G401 (cell line): ENCODE measurements around the gene ADAMTSL2. TPM values are rescaled to one million over a fixed set of nuclear protein-coding genes. Genes with fewer than 3 reads are reported as not detected.

Experiments
- DNase-seq: peaks from one replicate; pipeline ENCODE4 v3.0.0-alpha.2; 2015; ENCODE audit warnings: low spot score
- in situ Hi-C: cut with HindIII; loops from 2 replicates; pipeline ENCODE4 v1.10.0; 2016; ENCODE audit warnings: low sequenced_read_pairs, mixed read lengths
- total RNA-seq: library from RNA; depleted of rRNA; stranded (reverse); fragments of >200 nt; shearing (Covaris generic); gene quantifications from 2 replicates; pipeline ENCODE4 v1.2.3, GENCODE V29; 2014

Gene ADAMTSL2
- total RNA-seq, 1 experiment from 2014 or later, result not detected

DNA sequence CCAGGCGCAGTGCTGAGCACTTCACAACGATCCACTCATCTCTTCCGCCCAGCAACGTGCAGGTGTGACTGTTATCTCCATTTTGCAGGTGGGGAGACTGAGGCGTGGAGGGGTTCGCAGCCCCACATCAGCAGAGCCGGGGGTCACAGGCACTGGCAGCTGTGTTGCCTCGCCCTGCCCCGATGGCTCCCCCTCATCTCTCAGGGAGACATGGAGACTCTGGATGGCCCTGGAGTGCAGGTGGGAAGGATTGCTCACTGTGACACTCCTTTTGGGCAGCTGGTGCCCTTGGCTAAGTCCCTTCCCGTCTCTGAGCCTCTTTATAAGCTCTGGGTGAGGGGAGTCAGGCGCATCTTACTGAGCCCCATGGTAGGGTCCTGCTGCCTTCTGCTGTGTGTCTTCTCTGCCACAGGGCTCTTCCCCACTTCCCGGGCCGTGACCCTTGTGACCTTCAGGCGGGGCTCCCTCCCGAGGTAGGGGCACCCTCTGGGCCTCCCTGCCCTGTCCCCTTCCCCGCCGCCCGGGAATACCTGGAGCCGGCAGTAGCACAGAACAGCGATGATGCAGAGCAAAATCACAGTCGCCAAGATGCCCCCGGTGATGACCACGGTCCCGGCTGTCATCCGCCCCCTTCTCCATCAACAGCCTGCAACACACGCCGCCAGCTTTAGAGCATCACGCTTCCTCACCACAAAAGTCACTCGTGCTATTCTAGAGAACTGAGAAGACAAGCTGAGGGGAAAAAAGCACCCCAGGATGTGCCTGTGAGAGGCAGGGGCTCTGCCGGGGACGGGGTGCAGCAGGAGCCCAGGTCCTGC, 45.3 kb downstream of the ADAMTSL2 start:
- no peak for DNase-seq
- in situ Hi-C loops, result no loop called here

GRCh38 chr9:133580419-133580738, 45.9 kb downstream of the ADAMTSL2 start:
- DNase-seq, result peak; percentile 52
- in situ Hi-C loops, result no loop called here

- in situ Hi-C loops, result no loop called here
- no peak for DNase-seq
Measured at GRCh38 chr9:133581011-133581410, 46.5 kb downstream of the ADAMTSL2 start.

DNA sequence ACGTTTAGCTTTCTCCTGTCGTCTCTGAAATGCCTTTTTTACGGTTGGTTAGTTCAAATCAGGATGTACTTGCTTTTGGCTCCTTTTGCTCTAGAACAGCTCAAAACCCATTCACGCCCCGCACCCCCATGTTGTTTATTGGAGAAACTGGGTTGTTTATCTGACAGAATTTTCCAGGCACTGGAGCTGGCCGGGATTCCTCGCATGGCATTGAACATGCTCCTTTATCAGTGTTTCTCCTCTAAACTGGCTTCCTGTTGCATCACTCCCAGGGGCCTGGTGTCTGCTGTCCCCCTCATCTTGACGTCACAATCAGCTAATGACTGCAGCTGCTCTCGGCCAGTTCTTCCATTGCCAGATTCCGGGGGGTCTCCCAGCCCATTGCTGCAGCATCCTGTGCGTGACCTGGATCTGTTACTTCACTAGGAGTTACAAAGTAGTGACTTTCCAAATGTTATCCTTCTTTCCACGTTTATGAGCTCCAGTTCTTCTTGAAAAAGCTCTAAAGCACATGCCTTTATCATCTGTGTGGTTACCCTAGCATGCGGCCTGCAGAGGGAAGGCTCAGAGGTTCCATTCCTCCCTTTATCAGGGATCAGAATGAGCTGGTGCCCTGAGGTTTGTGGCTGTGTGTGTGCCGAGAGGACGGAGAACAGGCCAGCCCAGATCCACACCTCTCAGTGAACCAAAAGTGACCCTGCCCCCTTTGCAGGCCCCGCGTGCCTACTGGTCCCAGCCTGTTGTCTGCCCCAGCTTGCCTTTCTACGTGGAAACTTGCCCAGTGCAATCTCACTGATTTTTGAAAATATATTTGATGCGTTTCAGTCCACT, 47.2 kb downstream of the ADAMTSL2 start:
- no peak for DNase-seq

DNA sequence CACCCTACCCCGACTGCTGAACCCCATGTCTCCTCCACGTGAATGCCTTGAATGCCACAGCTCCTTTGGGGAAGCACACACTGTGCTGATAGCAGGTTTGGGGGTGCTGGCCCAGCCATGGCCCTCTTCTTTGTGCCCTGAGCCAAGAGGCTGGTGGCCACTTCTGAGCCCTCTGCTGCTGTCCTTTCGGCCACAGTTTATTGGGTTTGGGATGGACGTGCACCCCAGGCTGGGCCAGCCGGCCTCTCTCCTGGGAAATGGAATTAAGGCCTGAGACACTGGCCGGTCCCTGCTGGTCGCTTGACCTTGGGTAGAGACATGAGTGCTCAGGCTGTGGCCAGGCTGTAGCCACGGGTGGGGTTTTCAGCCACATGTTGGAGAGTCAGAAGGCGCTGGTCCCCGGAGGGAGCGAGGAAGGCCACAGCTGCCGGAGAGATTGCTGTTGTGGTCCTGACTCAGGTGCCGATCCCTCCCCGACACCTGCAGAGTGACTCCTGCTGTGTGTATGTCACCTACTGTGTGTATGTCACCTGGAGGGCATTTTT, 48.1 kb downstream of the ADAMTSL2 start:
- no peak for DNase-seq
- in situ Hi-C loops, result no loop called here

More for the DNA sequence above, 47.2 kb downstream of the ADAMTSL2 start:
- in situ Hi-C loops, result no loop called here

- in situ Hi-C loops, result no loop called here
- DNase-seq, result no peak
Measured at GRCh38 chr9:133583111-133583510, 48.6 kb downstream of the ADAMTSL2 start.

- in situ Hi-C loops, result no loop called here
Measured at GRCh38 chr9:133583586-133583985, 49.1 kb downstream of the ADAMTSL2 start.

DNA sequence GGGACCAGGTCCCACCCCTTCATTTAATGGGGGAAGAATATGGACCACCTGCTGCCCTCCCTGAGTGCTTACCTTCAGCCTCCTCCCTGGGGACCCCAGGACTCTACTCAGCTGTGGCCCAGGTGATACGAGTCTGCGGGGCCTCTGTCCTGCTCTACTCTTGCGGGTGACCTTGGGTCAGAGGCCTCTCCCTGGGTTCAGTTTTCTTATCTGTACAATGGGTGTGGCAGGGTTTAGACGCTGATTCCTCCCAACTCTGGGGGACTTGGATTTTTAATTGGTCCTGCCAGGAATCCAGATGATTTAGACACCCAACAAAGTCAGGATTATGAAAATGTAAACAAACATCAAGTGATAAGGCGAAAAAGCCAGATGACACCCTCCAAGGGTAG, 49.7 kb downstream of the ADAMTSL2 start:
- in situ Hi-C loops, result no loop called here
- no peak for DNase-seq

More at GRCh38 chr9:133583586-133583985, 49.1 kb downstream of the ADAMTSL2 start:
- DNase-seq, result no peak

DNA sequence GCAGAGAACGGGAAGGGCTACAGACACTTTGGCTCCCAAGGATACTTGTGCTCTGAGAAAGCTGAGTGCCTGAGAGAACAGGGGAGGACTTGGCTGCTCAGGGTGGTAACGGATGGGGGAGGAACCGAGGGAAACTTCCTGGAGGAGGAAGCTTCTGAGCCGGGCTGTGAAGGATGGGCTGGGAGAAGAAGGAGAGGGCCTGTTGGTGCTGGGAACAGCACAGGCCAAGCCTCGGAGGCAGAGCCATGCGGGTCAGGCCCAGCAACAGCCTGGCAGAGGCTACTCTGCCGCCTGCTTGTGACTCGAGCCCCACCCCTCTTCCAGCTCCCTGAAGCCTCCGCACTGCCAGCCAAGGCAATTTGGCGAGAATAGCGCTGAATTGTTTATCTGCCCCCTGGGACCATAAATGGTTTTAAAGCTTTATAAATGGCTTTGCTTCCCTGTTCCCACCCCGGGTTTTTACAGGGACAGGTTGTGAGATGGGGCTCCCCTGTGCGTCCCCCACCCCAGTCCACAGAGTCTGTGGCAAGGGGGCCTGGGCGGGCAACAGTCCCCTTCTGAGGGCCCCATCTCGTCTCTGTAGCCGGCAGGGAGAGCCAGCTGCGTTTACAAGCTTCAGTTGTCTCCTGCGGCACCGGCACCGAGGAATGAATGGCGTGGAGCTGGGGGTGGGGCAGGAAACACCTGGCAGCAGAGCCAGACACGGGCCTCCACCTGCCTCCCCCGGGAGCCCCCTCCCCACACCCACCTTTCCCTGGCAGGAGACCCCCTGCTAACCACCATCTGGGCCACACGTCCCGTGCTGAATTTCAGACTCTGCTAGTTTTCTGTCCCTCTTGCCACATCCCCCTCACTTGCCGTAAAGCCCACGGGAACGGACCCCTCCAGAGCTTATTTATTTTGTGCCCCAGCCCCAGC, 50.3 kb downstream of the ADAMTSL2 start:
- in situ Hi-C loops, result no loop called here
- DNase-seq, result no peak

GRCh38 chr9:133585481-133586351, 51.2 kb downstream of the ADAMTSL2 start:
- no peak for DNase-seq
- in situ Hi-C loops, result no loop called here

DNA sequence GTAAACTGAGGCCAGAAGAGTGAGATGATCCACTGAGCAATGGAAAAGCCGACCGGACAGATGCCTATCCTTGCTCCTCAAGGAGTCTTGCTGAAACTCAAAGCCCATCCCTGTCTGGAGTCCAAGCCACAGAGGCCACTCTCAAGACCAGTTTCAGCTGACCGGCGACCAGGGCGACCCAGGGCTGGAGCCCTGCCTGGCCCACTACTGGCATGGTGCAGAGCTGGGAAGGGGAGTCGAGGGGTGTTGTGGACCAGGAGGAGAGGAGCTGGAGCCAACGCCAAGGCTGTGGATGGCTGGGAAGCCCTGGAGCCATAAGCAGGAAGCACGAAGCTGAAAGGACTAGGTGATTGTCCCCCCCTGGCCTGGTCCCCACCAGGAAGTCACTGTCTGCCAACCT, 52.5 kb downstream of the ADAMTSL2 start:
- in situ Hi-C loops, result no loop called here
- no peak for DNase-seq

DNA sequence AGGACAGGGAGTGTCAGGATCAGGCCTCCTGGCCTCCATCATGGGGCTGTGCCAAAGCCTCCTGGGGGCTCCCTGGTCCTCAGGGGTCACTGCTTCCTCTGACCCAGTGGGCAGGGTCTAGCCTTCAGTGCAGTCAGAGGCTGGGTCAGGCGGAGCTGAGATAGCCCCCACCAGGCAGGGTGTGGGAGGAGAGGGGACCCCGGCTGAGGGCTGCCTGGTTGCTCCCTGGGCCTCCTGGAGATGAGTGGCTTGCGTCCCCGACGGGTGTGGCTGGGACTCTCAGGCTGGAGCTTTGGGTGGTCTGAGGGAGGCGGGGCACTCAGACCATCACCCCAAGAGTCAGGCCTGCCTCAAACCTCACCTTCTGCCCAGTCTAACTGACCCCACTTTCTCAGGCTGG, 53.0 kb downstream of the ADAMTSL2 start:
- in situ Hi-C loops, result no loop called here

GRCh38 chr9:133589454-133590227, 55.1 kb downstream of the ADAMTSL2 start:
- no peak for DNase-seq
- in situ Hi-C loops, result no loop called here

More for the DNA sequence above, 53.0 kb downstream of the ADAMTSL2 start:
- DNase-seq, result no peak

DNA sequence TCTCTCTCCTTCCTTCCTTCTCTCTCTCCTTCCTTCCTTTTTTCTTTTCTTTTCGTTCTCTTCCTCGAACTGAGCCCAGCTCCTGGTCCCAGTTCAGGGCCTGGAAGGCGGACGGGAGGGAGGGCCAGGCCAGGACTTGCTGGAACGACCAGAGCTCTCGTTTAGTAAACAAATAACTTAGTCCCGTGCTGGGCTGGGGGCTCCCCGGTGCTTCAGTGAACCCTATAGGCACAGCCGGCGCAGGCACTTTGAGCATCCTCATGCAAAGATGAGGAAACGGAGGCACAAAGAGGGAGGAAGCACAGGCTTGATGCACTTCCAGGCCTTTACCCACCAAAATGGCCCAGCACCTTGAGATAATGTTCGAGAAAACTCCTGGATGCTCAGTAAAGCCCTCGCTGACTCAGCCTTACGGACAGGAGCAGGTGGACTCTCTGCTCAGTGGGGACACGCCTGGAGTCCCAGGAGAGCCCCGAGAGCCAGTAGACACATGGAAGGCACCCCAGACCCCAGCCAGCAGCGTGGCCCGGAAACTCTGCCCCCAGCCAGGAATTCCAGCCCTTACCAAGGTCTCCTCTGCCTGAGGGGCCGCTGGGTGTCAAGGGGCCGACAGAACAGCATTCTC, 55.8 kb downstream of the ADAMTSL2 start:
- no peak for DNase-seq
- in situ Hi-C loops, result no loop called here

- in situ Hi-C loops, result no loop called here
Measured at GRCh38 chr9:133591116-133591910, 56.8 kb downstream of the ADAMTSL2 start.

GRCh38 chr9:133591985-133592384, 57.5 kb downstream of the ADAMTSL2 start:
- in situ Hi-C loops, result no loop called here

More at GRCh38 chr9:133591116-133591910, 56.8 kb downstream of the ADAMTSL2 start:
- no peak for DNase-seq

More at GRCh38 chr9:133591985-133592384, 57.5 kb downstream of the ADAMTSL2 start:
- no peak for DNase-seq
